B cell (primary cell): Measurements from ENCODE around the gene VPS11. TPM values are rescaled to one million over a fixed set of nuclear protein-coding genes. Genes with fewer than 3 reads are reported as not detected.

ENCODE experiments used
- ATAC-seq: fragments of 200-7000 bp; cut with Tn5 transposase; one replicate; pipeline ENCODE4 v1.10.0; 2021; ENCODE audit warnings: low read depth, mild to moderate bottlenecking, moderate number of reproducible peaks, moderate library complexity
- CTCF ChIA-PET: fragments of 350-600 bp; sonication (Branson Sonifier 250); formaldehyde crosslinking; loops from one replicate; lab custom pipeline; 2021; ENCODE audit warnings: antibody characterized with exemption, inconsistent platforms; lab: Charles Lee
- POLR2A ChIA-PET: fragments of 350-600 bp; sonication (Branson Sonifier 250); formaldehyde crosslinking; loops from one replicate; lab custom pipeline; 2021; ENCODE audit warnings: antibody characterized with exemption; lab: Charles Lee
- DNase-seq: peaks from one replicate; pipeline ENCODE4 v3.0.0; 2013
- H2AFZ ChIP-seq: 2 replicates; pipeline ENCODE4 v1.6.1; 2012; ENCODE audit warnings: mild to moderate bottlenecking, low read depth, low read length; ENCODE audit not compliant: insufficient read depth, poor library complexity, severe bottlenecking
- H3K27ac ChIP-seq, 2 donors: 1 replicate in 1 of 2; 2 replicates in 1 of 2; pipeline ENCODE4 v1.5.1; 2012 to 2013; ENCODE audit warnings: low read length in 2 of 2, mild to moderate bottlenecking in 2 of 2, moderate library complexity in 1 of 2
- H3K27me3 ChIP-seq, 4 experiments: fragments of 200-600 bp in 1 of 4; sonication (generic) in 1 of 4; replicated peaks in 1 of 4; 1 replicate in 2 of 4; 2 replicates in 2 of 4; pipeline versions ENCODE4 v1.6.1 to v1.7.0; 2013 to 2016; ENCODE audit warnings: low read length in 3 of 4, mild to moderate bottlenecking in 2 of 4, mixed read lengths in 1 of 4, moderate library complexity in 1 of 4; ENCODE audit not compliant: insufficient read depth in 4 of 4, control insufficient read depth in 3 of 4; ENCODE audit errors: control extremely low read depth in 1 of 4
- H3K36me3 ChIP-seq, 2 experiments: replicated peaks in 1 of 2; 1 replicate in 1 of 2; 2 replicates in 1 of 2; pipeline versions ENCODE4 v1.6.1 to v1.7.1; 2013; ENCODE audit warnings: low read length in 1 of 2; ENCODE audit not compliant: insufficient read depth in 2 of 2, control insufficient read depth in 1 of 2; ENCODE audit errors: control extremely low read depth in 1 of 2, extremely low read depth in 1 of 2
- H3K4me1 ChIP-seq, 2 donors: fragments of 200-600 bp in 1 of 2; sonication (generic) in 1 of 2; 1 replicate in 1 of 2; 2 replicates in 1 of 2; pipeline versions ENCODE4 v1.5.1 to v1.6.1; 2013 to 2017; ENCODE audit warnings: low read length in 2 of 2; ENCODE audit not compliant: control insufficient read depth in 2 of 2, insufficient read depth in 2 of 2
- H3K4me2 ChIP-seq: replicated peaks from 2 replicates; pipeline ENCODE3; 2012; ENCODE audit warnings: mild to moderate bottlenecking, low read depth, low read length; ENCODE audit not compliant: poor library complexity, severe bottlenecking
- H3K4me3 ChIP-seq, 5 experiments: fragments of 200-600 bp in 1 of 5; sonication (generic) in 1 of 5; 1 replicate in 3 of 5; 2 replicates in 2 of 5; pipeline versions ENCODE4 v1.5.1 to v1.7.0; 2011 to 2016; ENCODE audit warnings: low read length in 4 of 5, mild to moderate bottlenecking in 4 of 5, low read depth in 2 of 5, control low read depth in 1 of 5, moderate library complexity in 1 of 5; ENCODE audit not compliant: insufficient read depth in 1 of 5; ENCODE audit errors: control extremely low read depth in 1 of 5, extremely low read depth in 1 of 5
- H3K79me2 ChIP-seq: fragments of 200-600 bp; sonication (generic); one replicate; pipeline ENCODE4 v1.6.0; 2016; ENCODE audit warnings: low read length; ENCODE audit not compliant: control insufficient read depth, insufficient read depth
- H3K9ac ChIP-seq: fragments of 200-600 bp; sonication (generic); 2 replicates; pipeline ENCODE4 v1.6.1; 2017; ENCODE audit warnings: mild to moderate bottlenecking, low read length, moderate library complexity
- H3K9me3 ChIP-seq, 3 donors: one replicate each; pipeline versions ENCODE4 v1.6.1 to v1.7.1; 2013; ENCODE audit warnings: low read length in 2 of 3; ENCODE audit not compliant: control insufficient read depth in 2 of 3, insufficient read depth in 1 of 3; ENCODE audit errors: control extremely low read depth in 1 of 3
- H4K20me1 ChIP-seq: 2 replicates; pipeline ENCODE4 v1.6.0; 2012; ENCODE audit warnings: mild to moderate bottlenecking, low read length; ENCODE audit not compliant: insufficient read depth, control insufficient read depth, poor library complexity, severe bottlenecking
- H3K27ac Mint-ChIP-seq: one replicate; pipeline ENCODE4 v1.8.0; 2021; ENCODE audit warnings: mixed read lengths
- H3K27me3 Mint-ChIP-seq: one replicate; pipeline ENCODE4 v1.8.0; 2021; ENCODE audit warnings: mixed read lengths
- H3K4me1 Mint-ChIP-seq: one replicate; pipeline ENCODE4 v1.8.0; 2021; ENCODE audit warnings: mixed read lengths
- H3K4me3 Mint-ChIP-seq: one replicate; pipeline ENCODE4 v1.8.0; 2021; ENCODE audit warnings: mixed read lengths
- H3K9me3 Mint-ChIP-seq: one replicate; pipeline ENCODE4 v1.8.0; 2022; ENCODE audit warnings: mixed read lengths; ENCODE audit not compliant: insufficient read depth
- CTCF ChIP-seq: fragments of 200-600 bp; IDR thresholded peaks from one replicate; pipeline ENCODE4 v1.8.0; 2022; ENCODE audit warnings: antibody characterized with exemption, mild to moderate bottlenecking
- EZH2 ChIP-seq: IDR thresholded peaks from 2 replicates; pipeline ENCODE4 v1.6.1; 2012; ENCODE audit warnings: borderline replicate concordance, low read depth, mild to moderate bottlenecking, moderate library complexity, low read length; ENCODE audit not compliant: insufficient read depth, poor library complexity, severe bottlenecking
- WGBS: methylation state at CpG from one replicate; pipeline ENCODE4 v1.1.5; 2013; ENCODE audit warnings: missing lambda C conversion rate; ENCODE audit not compliant: insufficient coverage; 5-methylcytosine and 5-hydroxymethylcytosine counted together
- intact Hi-C: fragments of 100-400 bp; cut with micrococcal nuclease; formaldehyde crosslinking; loops from one replicate; pipeline ENCODE4 v1.10.0; 2022
- polyA plus RNA-seq: library from polyadenylated mRNA; depleted of rRNA; stranded (reverse); fragments of >200 nt; gene quantifications from 2 replicates; pipeline ENCODE4 v1.2.3, GENCODE V29; 2012
- total RNA-seq, 2 donors: library from RNA; stranded (reverse); fragments of 120-200 nt in 1 of 2; gene quantifications; 1 replicate in 1 of 2; 2 replicates in 1 of 2; pipeline versions ENCODE4 v1.2.3 to v1.2.4, GENCODE V29; 2013 to 2022

VPS11 gene
- total and polyA plus RNA-seq, 2 donors (not counting 1 experiment from before 2014, with no cell fraction given): 35.7 to 64.7 TPM

DNA sequence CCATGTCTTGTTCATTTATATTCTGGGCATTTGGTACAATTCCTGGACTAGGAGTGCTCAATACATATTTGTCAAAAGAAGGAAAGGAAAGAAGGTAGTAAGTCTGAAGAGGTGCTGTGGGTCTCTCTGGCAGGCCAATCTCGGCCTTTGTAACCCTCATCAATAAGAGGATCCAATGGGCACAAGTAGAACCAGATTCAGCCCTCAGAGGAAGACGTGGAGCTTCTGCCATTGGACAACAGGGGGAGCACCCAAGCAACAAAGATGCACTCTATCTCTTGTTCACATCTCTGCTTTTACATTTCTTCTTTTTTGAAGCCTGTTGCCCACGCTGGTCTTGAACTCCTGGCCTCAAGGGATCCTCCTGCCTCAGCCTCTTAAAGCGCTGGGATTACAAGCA is 2.2 kb upstream of the VPS11 start:
- no peaks in the 10 kb centered on the region for H4K20me1 ChIP-seq
- peaks cover 87% of the 10 kb centered on the region for H3K79me2 ChIP-seq
- Mint-ChIP-seq H3K27me3 (no peaks in the 10 kb centered on the region), H3K4me1 (peaks cover 38% of the 10 kb centered on the region), H3K9me3 (no peaks in the 10 kb centered on the region), H3K4me3 (peak overlapping the region; percentile 30), H3K27ac (peak overlapping the region; percentile 73)
- H3K4me2 ChIP-seq: no peak overlapping the region
- no peak overlapping the region for H3K9ac ChIP-seq
- H3K4me1 ChIP-seq: peaks cover 15 to 28% of the 10 kb centered on the region in 2 donors
- intact Hi-C loops: no loop called here
- ATAC-seq (no peak), DNase-seq (peak; percentile 55)
- no peak overlapping the region for H2AFZ ChIP-seq
- peaks cover 5 to 11% of the 10 kb centered on the region in 2 experiments for H3K36me3 ChIP-seq
- no peak overlapping the region for H3K27ac ChIP-seq
- 84% methylated on average over 4 of the region's 4 CpGs for WGBS
- no peak overlapping the region for H3K4me3 ChIP-seq
- CTCF ChIA-PET: interaction anchor here (1.8 kb wide), 1 partner anchor 131 kb away, joined by 7 read pairs; no protein-coding TSS in a partner anchor
- no peaks in the 10 kb centered on the region for H3K9me3 ChIP-seq
- POLR2A ChIA-PET: no interaction called here
- no peak for TF ChIP-seq EZH2
- TF ChIP-seq CTCF: peak; percentile 46
- no peaks in the 10 kb centered on the region for H3K27me3 ChIP-seq

DNA sequence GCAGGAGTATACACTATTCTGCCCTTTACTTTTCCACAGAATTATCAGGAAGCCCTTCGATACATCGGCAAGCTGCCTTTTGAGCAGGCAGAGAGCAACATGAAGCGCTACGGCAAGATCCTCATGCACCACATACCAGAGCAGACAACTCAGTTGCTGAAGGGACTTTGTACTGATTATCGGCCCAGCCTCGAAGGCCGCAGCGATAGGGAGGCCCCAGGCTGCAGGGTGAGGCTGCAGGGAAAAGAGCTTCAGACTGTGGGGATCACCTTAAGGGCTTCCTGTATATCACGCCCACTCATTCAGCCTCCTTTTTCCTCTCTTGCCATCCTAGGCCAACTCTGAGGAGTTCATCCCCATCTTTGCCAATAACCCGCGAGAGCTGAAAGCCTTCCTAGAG is 10.2 kb downstream of the VPS11 start:
- no peaks in the 10 kb centered on the region for H3K4me1 ChIP-seq
- ChIA-PET CTCF (no interaction called here), POLR2A (interaction anchor here (0.7 to 1.2 kb wide), 2 partner anchors 10 to 18 kb away, joined by 3 to 6 read pairs; partner anchors contain the start of gene VPS11)
- H3K4me2 ChIP-seq: no peak overlapping the region
- WGBS: 94% methylated on average over 11 of the region's 11 CpGs
- intact Hi-C loops: no loop called here
- Mint-ChIP-seq H3K4me3 (no peak overlapping the region), H3K27ac (no peak overlapping the region), H3K4me1 (no peaks in the 10 kb centered on the region), H3K9me3 (no peaks in the 10 kb centered on the region), H3K27me3 (no peaks in the 10 kb centered on the region)
- no peaks in the 10 kb centered on the region for H3K27me3 ChIP-seq
- DNase-seq (no peak), ATAC-seq (no peak)
- no peak overlapping the region for H3K4me3 ChIP-seq
- peaks cover 6% of the 10 kb centered on the region for H3K79me2 ChIP-seq
- no peaks in the 10 kb centered on the region for H3K9me3 ChIP-seq
- H2AFZ ChIP-seq: no peak overlapping the region
- H3K27ac ChIP-seq: no peak overlapping the region
- H3K36me3 ChIP-seq: peaks cover 4 to 75% of the 10 kb centered on the region in 2 experiments
- no peak overlapping the region for H3K9ac ChIP-seq
- no peak for TF ChIP-seq CTCF
- TF ChIP-seq EZH2: no peak
- H4K20me1 ChIP-seq: no peaks in the 10 kb centered on the region
